GM19351 (cell line): ENCODE measurements around the gene TMED1.

Experiments used
- ATAC-seq: cut with Tn5 transposase; IDR thresholded peaks from one replicate; pipeline ENCODE4 v1.9.1; 2021; ENCODE audit warnings: mild to moderate bottlenecking, moderate library complexity; ENCODE audit not compliant: unreplicated experiment

The TMED1 gene

GRCh38 chr19:10812196-10812595 is 23.8 kb downstream of the TMED1 start:
- no peak for ATAC-seq

GRCh38 chr19:10811391-10812111 is 24.5 kb downstream of the TMED1 start:
- ATAC-seq: no peak

GRCh38 chr19:10809651-10810285 is 26.2 kb downstream of the TMED1 start:
- ATAC-seq: no peak

- no peak for ATAC-seq
Observed at GRCh38 chr19:10808937-10809649, 26.9 kb downstream of the TMED1 start.

GRCh38 chr19:10805758-10806247 is 30.2 kb downstream of the TMED1 start:
- ATAC-seq: no peak

DNA sequence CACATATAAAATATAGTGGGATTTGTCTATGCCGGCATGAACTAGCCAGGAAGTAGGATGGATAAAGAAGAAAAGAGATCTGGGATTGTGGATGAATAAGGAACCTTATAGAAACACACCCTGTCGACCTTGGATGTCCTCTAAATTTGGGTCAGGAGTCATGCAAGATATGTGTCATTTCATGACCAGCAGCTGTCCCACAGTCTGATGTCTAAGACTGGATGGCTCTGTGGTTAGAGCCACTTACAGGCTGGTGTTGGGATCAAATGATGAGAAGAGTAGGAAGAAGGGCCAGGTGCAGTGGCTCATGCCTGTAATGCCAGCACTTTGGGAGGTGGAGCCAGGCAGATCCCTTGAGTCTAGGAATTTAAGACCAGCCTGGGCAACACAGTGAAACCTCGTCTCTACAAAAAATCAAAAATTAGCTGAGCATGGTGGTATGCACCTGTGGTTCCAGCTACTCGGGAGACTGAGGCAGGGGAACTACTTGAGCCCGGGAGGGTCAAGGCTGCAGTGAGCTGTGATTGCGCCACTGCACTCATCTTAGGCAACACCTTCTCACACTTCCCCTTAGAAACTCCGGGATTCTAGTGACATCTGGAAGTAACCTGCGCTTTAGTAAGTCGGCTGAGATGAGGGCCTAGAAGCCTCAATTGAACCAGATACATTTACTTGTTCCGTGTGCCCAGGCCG is 30.8 kb downstream of the TMED1 start:
- no peak for ATAC-seq

DNA sequence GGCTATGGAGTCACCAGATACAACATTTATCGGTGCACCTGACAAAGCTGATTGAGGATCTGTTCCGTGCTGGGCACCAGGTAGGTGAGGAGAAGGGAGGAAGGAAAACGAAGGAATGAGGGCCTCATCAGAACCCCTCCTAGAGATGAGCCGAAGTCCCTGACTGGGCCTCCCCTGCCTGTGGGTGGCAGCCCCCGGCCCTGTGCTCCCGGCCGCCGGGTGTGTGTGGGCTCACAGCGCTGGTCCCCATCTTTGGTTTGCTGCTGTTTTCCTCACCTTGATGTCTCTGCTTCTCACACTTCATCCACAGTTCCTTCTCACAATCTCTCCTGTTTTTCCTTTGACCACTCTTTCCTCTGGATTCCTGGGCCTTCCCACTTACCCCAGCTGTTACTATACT is 32.8 kb downstream of the TMED1 start:
- ATAC-seq: no peak

- no peak for ATAC-seq
Observed at GRCh38 chr19:10802479-10802878, 33.5 kb downstream of the TMED1 start.

- ATAC-seq: no peak
Observed at GRCh38 chr19:10800488-10800887, 35.5 kb downstream of the TMED1 start.

- ATAC-seq: no peak
Observed at GRCh38 chr19:10797541-10798256, 38.3 kb downstream of the TMED1 start.

- no peak for ATAC-seq
Observed at GRCh38 chr19:10797078-10797477, 38.9 kb downstream of the TMED1 start.

GRCh38 chr19:10796653-10797052 is 39.4 kb downstream of the TMED1 start:
- ATAC-seq: no peak

- ATAC-seq: no peak
Observed at GRCh38 chr19:10789866-10790265, 46.1 kb downstream of the TMED1 start.

DNA sequence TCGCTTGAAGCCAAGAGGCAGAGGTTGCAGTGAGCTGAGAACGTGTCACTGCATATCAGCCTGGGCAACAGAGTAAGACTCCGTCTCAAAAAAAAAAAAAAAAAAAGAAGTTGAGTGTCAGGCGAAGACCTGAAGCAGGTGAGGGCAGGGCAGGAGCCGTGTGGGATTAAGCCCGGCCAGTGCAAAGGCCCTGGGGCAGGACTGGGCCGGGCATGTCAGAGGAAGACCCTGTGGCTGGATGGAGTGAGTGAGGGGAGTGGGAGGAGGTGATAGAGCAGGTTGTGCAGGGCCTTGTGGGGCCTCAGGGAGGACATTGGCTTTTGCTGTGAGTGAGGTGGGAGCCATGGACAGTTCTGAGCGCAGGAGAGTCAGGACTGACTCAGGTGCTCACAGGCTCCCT is 47.9 kb downstream of the TMED1 start:
- no peak for ATAC-seq

GRCh38 chr19:10784257-10784656 is 51.8 kb downstream of the TMED1 start:
- ATAC-seq: no peak

- ATAC-seq: no peak
Observed at GRCh38 chr19:10782795-10783194, 53.2 kb downstream of the TMED1 start.
